Ammon's horn (tissue), 1 donor: ENCODE results near the gene ITPR3.
A peak's percentile ranks its signal among the peaks of the same experiment; 100 is the strongest.

Experiments
- DNase-seq: peaks from one replicate; pipeline ENCODE4 v3.0.0-alpha.2; 2016; ENCODE audit warnings: low spot score

Gene ITPR3

GRCh38 chr6:33620856-33621710 is at the start of gene ITPR3:
TSS of gene ITPR3 (plus strand) at chr6:33621322. CDS start at chr6:33621603, 281 bp downstream.
- DNase-seq = no peak

- DNase-seq = peak; percentile 39
Measured at GRCh38 chr6:33571637-33572316, 49.3 kb upstream of the ITPR3 start.

GRCh38 chr6:33575211-33575610 is 45.9 kb upstream of the ITPR3 start:
- DNase-seq = no peak

GRCh38 chr6:33576668-33577067 is 44.5 kb upstream of the ITPR3 start:
- no peak for DNase-seq

DNA sequence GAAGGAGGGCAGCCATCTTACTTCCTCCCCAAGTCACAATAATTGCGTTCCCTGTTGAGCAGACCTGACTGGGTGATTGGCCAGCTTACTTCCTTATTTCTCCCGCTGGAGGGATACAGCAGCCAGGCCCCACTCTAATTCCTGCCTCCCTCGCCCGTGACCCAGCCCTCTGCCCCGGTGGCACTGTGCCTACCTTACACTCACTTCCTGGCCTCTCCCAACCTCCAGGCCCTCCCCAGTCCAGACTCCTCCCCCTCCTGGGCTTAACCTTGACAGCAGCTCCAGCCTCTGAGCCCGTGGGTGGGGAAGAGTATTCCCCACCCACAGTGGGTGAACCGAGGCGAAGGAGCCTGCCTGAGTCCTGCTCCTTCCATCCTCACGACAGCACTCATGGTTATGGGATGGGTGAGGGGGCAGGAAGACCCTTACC is 44.0 kb upstream of the ITPR3 start:
- DNase-seq = no peak

DNA sequence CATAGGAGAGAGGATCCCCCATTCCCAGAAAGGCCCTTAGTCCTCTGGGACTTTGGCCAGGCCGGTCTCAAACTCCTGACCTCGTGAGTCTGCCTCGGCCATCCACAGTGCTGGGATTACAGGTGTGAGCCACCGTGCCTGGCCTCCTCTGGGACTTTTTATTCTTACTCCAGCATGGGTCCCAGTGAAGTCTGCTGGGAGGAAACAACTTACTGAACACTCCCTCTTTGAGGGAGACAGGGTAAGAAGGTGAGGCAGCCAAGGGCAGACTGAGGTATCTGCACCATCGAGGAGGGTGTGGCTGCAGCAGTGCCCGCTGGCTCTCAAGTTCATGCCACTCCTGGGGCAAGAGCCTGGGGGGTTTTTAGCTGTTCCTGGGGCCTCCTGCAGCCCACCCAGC is 43.4 kb upstream of the ITPR3 start:
- DNase-seq = no peak

DNA sequence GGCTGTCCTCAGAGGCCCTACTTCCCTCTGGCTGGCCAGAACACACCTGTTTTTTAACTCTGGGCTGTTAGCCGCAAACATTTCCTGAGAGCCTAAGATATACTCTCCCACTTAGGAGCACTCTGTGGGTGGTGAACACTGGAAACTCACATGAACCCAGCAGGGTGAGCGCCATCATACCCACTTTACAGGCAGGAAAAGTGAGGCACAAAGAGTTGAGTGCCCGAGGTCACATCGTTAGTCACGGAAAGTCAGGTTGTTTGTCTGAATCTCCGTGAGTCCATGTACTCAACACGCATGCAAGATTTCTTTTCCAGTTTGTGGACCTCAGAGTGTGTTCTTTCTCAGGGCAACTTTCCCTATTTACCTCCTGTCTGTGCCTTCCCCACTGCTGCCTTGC is 43.0 kb upstream of the ITPR3 start:
- no peak for DNase-seq

DNA sequence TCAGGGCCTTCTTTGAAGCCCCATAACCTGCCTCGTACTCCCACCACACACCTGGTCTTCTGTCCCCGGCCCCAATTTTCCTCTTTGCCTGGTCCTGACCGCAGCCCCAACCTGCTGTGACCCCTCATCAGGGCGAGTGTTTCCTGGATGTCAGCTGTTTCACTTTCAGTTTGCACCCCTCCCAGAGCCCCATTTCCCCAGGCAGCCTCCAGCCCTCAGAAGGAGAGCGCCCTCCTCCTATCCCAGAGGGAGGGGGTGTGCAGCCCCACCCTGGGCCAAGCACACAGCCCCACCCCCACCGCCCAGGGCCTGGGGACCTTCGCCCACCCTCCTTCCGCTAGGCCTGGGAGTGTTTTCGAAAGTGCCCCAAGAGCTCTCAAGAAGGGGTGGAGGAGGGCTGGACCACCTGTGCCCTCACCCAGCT is 42.5 kb upstream of the ITPR3 start:
- no peak for DNase-seq

- peak; percentile 97 for DNase-seq
Measured at GRCh38 chr6:33579828-33580714, 41.1 kb upstream of the ITPR3 start, which contains the start of gene BAK1. TSS of gene BAK1 (minus strand) at chr6:33580276. CDS start at chr6:33577604, 2,672 bp downstream.

- no peak for DNase-seq
Measured at GRCh38 chr6:33581186-33581585, 39.9 kb upstream of the ITPR3 start.

DNA sequence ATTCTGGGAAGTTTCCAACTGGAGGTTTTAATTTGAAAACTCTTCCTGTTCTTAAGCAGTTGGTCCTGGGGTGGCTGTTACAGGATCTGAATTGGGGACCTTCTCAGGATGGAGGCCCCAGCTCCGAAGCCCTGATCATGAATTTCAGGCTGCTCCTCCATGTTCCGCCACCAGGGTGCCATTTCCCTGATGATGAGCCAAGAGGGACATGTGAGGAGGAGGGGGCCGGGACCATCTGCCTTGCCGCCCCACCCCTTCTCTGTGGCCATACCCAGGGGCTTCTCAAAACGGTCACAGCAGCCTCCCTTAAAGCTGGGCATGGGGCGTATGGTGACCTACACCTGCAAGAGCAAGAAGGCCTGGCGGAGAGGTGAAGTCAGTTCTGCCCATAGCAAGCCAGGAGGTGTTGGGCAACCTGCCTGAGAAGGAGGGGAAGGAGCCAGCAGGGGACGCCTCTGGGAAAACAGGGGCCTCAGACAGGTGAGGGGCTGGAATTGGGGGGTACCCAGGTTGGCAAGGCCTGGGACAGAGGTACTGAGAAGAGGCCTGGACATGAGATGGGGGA is 37.4 kb upstream of the ITPR3 start:
- DNase-seq = no peak

GRCh38 chr6:33584700-33585402 is 36.3 kb upstream of the ITPR3 start:
- DNase-seq = no peak

DNA sequence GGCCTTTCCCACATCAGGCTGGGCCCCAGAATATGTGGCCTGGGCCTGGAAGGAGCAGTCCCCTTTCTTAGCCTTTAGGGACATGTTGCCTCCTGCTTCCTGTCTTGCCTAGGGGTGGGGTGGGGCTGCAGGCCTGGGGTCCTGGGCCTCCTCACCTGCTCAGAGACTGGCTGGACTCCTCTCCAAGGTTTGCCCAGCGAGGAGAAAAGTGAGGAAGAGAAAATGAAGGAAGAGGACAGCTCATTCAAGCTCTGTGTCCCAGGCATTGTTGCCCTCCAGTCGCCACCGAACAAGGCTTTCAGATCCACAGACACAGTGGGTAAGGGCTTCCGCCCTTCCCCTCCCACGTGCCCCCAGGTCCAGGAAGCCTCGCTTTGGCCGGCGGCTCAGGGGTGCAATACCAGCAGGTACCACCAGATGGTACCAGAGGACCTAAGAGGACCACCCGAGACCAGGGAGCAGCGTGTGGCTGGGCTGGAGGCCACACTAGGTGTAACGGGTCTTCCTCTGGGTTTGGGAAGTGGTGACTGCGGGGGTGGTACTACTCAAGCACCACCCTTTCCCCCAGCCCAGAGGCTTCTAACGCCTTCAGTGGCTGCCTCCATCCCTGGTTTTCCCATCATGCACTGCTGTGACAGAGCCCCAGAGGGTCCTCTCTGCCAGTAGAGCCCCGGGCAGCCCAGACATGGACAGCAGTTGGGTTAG is 35.6 kb upstream of the ITPR3 start:
- DNase-seq = peak; percentile 83

DNA sequence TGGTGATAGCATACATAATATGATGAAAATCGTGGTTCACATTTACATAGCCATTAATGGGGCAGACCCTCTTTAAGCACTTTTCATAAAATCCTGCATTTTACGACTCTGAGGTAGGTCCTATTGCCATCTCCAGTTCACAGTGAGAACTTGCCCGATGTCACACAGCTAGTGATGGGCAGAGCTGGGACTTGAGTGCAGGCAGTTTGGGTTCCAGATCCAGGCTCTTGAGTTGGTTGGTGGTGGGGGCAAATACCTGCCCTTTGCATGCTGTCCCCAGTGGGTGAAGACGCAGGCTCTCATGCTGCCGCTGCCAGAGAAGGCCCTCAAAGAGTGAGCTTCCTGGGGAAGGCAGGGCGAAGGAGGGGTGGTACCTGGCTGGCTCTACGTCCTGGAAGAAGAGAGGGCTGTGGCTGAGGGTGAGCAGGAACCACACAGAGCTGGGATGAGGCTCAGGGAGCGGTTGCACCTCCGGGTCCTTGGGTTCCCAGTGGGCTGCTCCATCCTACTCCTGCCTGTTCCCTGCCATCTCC is 34.9 kb upstream of the ITPR3 start:
- no peak for DNase-seq

- DNase-seq = no peak
Measured at GRCh38 chr6:33587529-33587928, 33.6 kb upstream of the ITPR3 start.

GRCh38 chr6:33588894-33589293 is 32.2 kb upstream of the ITPR3 start:
- DNase-seq = no peak

- no peak for DNase-seq
Measured at GRCh38 chr6:33589392-33589730, 31.8 kb upstream of the ITPR3 start.

- no peak for DNase-seq
Measured at GRCh38 chr6:33589731-33590530, 31.2 kb upstream of the ITPR3 start.

- no peak for DNase-seq
Measured at GRCh38 chr6:33590531-33591198, 30.5 kb upstream of the ITPR3 start.
